HEK293 (cell line): ENCODE results near the gene JPH2.

Source experiments
- CTCF ChIA-PET: fragments of 350-600 bp; formaldehyde crosslinking; extraction: SDS; loops from one replicate; lab custom pipeline; 2021; ENCODE audit warnings: antibody characterized with exemption; lab: Yijun Ruan, JAX
- POLR2A ChIA-PET: fragments of 300-600 bp; formaldehyde crosslinking; extraction: SDS; loops from one replicate; lab custom pipeline; 2020; ENCODE audit warnings: antibody characterized with exemption, inconsistent platforms; lab: Yijun Ruan, JAX
- H3K27ac ChIP-seq: fragments of 200-500 bp; sonication (Bioruptor generic); 2 replicates; pipeline ENCODE4 v1.5.1; 2014; ENCODE audit warnings: low read depth, low read length, control low read depth, inconsistent platforms; ENCODE audit errors: extremely low read depth
- H3K36me3 ChIP-seq, 2 experiments: fragments of 200-500 bp in 1 of 2; sonication (Bioruptor generic) in 1 of 2; 1 replicate in 1 of 2; 2 replicates in 1 of 2; pipeline ENCODE4 v1.5.1; 2014 to 2017; ENCODE audit warnings: inconsistent platforms in 2 of 2, low read length in 2 of 2; ENCODE audit not compliant: control insufficient read depth in 2 of 2, insufficient read depth in 1 of 2
- H3K4me1 ChIP-seq: fragments of 200-500 bp; sonication (Bioruptor generic); 2 replicates; pipeline ENCODE4 v1.5.1; 2014; ENCODE audit warnings: mild to moderate bottlenecking, low read length, inconsistent platforms; ENCODE audit not compliant: control insufficient read depth, insufficient read depth
- H3K4me3 ChIP-seq: 2 replicates; pipeline ENCODE4 v1.5.1; 2011; ENCODE audit warnings: low read depth, mild to moderate bottlenecking, control low read depth, low read length, moderate library complexity
- H3K9me3 ChIP-seq: fragments of 200-500 bp; sonication (Bioruptor generic); 2 replicates; pipeline ENCODE4 v1.5.1; 2014; ENCODE audit warnings: low read depth, low read length, inconsistent platforms; ENCODE audit not compliant: control insufficient read depth, insufficient read depth
- BCL11B ChIP-seq: fragments of 450-650 bp; formaldehyde crosslinking; IDR thresholded peaks from 2 replicates; pipeline ENCODE4 v1.5.1; 2016; ENCODE audit warnings: low read depth, missing biosample characterization, missing genetic modification characterization
- SCRT2 ChIP-seq: fragments of 450-650 bp; formaldehyde crosslinking; IDR thresholded peaks from 2 replicates; pipeline ENCODE4 v1.5.1; 2016; ENCODE audit warnings: missing biosample characterization, missing genetic modification characterization
- ZFHX2 ChIP-seq: fragments of 450-650 bp; formaldehyde crosslinking; conservative IDR thresholded peaks from 2 replicates; pipeline ENCODE4 v1.5.1; 2016; ENCODE audit warnings: missing biosample characterization, missing genetic modification characterization
- ZNF121 ChIP-seq: fragments of 450-650 bp; formaldehyde crosslinking; IDR thresholded peaks from 2 replicates; pipeline ENCODE4 v1.5.1; 2016; ENCODE audit warnings: missing biosample characterization, missing genetic modification characterization
- ZNF133 ChIP-seq: fragments of 450-650 bp; formaldehyde crosslinking; IDR thresholded peaks from 2 replicates; pipeline ENCODE4 v1.5.1; 2016; ENCODE audit warnings: missing biosample characterization, missing genetic modification characterization
- ZNF16 ChIP-seq: fragments of 450-650 bp; formaldehyde crosslinking; IDR thresholded peaks from 2 replicates; pipeline ENCODE4 v1.5.1; 2016; ENCODE audit warnings: low read depth, missing biosample characterization, missing genetic modification characterization
- ZNF202 ChIP-seq: fragments of 450-650 bp; formaldehyde crosslinking; IDR thresholded peaks from 2 replicates; pipeline ENCODE4 v1.5.1; 2016; ENCODE audit warnings: missing biosample characterization, missing genetic modification characterization, borderline replicate concordance
- ZNF211 ChIP-seq: fragments of 450-650 bp; formaldehyde crosslinking; IDR thresholded peaks from 2 replicates; pipeline ENCODE4 v1.5.1; 2016; ENCODE audit warnings: low read depth, missing biosample characterization, missing genetic modification characterization
- ZNF416 ChIP-seq: fragments of 450-650 bp; formaldehyde crosslinking; IDR thresholded peaks from 2 replicates; pipeline ENCODE4 v1.5.1; 2016; ENCODE audit warnings: missing biosample characterization, missing genetic modification characterization
- ZNF777 ChIP-seq: fragments of 450-650 bp; formaldehyde crosslinking; IDR thresholded peaks from 2 replicates; pipeline ENCODE4 v1.5.1; 2017; ENCODE audit warnings: missing biosample characterization, missing genetic modification characterization, borderline replicate concordance
- ZNF837 ChIP-seq: fragments of 450-650 bp; formaldehyde crosslinking; IDR thresholded peaks from 2 replicates; pipeline ENCODE4 v1.5.1; 2016; ENCODE audit warnings: missing biosample characterization, missing genetic modification characterization
- ZSCAN23 ChIP-seq: fragments of 450-650 bp; formaldehyde crosslinking; IDR thresholded peaks from 2 replicates; pipeline ENCODE4 v1.5.1; 2016; ENCODE audit warnings: missing biosample characterization, missing genetic modification characterization
- ZSCAN30 ChIP-seq: fragments of 450-650 bp; IDR thresholded peaks from 2 replicates; pipeline ENCODE4 v1.5.1; 2018; ENCODE audit warnings: missing biosample characterization, mild to moderate bottlenecking, missing genetic modification characterization, moderate library complexity
- ZXDB ChIP-seq: fragments of 450-650 bp; formaldehyde crosslinking; IDR thresholded peaks from 2 replicates; pipeline ENCODE4 v1.5.1; 2016; ENCODE audit warnings: missing biosample characterization, missing genetic modification characterization
- TF ChIP-seq, protein P1 (sequence below): fragments of 450-650 bp; formaldehyde crosslinking; IDR thresholded peaks from 2 replicates; pipeline ENCODE4 v1.5.1; 2016; ENCODE audit warnings: missing biosample characterization, missing genetic modification characterization
- TF ChIP-seq, protein P2 (sequence below): fragments of 450-650 bp; IDR thresholded peaks from 2 replicates; pipeline ENCODE4 v1.5.1; 2018; ENCODE audit warnings: missing biosample characterization, missing genetic modification characterization
- TF ChIP-seq, protein P3 (sequence below): fragments of 450-650 bp; formaldehyde crosslinking; IDR thresholded peaks from 2 replicates; pipeline ENCODE4 v1.5.1; 2016; ENCODE audit warnings: missing biosample characterization, missing genetic modification characterization, borderline replicate concordance
- TF ChIP-seq, protein P4 (sequence below): fragments of 450-650 bp; formaldehyde crosslinking; IDR thresholded peaks from 2 replicates; pipeline ENCODE4 v1.5.1; 2017; ENCODE audit warnings: missing biosample characterization, missing genetic modification characterization

Gene JPH2

DNA sequence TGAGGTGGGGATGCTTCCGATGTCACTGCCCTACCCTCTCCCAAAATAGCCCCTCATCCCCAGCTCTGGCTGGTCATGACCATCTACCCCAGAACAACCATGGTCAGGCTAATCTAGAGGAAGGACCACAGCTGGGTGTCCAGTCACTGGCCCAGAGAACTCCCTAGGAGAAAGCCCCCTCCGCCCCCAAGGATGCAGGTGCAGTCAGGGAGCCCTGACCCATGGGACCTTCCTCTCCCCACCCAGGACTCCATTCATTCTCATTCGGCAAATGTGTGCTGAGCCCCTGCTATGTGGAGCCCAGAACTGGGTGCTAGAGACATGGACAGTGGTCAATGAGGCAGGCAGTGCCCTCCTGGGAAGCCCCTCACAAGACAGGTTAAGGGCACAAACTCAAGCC is 60.5 kb downstream of the JPH2 start:
- H3K27ac ChIP-seq: no peak overlapping the region
- H3K9me3 ChIP-seq: no peaks in the 10 kb centered on the region
- no peaks in the 10 kb centered on the region for H3K36me3 ChIP-seq
- no peaks in the 10 kb centered on the region for H3K4me1 ChIP-seq
- no peak for TF ChIP-seq ZSCAN30 (tag by site-specific recombination)
- TF ChIP-seq ZFHX2 (tag by site-specific recombination): no peak
- TF ChIP-seq ZNF777 (tag by site-specific recombination): no peak
- no peak for TF ChIP-seq ZNF416 (tag by site-specific recombination)
- TF ChIP-seq SCRT2 (tag by site-specific recombination): no peak
- TF ChIP-seq ZNF16 (tag by site-specific recombination): no peak
- TF ChIP-seq, protein P1, sequence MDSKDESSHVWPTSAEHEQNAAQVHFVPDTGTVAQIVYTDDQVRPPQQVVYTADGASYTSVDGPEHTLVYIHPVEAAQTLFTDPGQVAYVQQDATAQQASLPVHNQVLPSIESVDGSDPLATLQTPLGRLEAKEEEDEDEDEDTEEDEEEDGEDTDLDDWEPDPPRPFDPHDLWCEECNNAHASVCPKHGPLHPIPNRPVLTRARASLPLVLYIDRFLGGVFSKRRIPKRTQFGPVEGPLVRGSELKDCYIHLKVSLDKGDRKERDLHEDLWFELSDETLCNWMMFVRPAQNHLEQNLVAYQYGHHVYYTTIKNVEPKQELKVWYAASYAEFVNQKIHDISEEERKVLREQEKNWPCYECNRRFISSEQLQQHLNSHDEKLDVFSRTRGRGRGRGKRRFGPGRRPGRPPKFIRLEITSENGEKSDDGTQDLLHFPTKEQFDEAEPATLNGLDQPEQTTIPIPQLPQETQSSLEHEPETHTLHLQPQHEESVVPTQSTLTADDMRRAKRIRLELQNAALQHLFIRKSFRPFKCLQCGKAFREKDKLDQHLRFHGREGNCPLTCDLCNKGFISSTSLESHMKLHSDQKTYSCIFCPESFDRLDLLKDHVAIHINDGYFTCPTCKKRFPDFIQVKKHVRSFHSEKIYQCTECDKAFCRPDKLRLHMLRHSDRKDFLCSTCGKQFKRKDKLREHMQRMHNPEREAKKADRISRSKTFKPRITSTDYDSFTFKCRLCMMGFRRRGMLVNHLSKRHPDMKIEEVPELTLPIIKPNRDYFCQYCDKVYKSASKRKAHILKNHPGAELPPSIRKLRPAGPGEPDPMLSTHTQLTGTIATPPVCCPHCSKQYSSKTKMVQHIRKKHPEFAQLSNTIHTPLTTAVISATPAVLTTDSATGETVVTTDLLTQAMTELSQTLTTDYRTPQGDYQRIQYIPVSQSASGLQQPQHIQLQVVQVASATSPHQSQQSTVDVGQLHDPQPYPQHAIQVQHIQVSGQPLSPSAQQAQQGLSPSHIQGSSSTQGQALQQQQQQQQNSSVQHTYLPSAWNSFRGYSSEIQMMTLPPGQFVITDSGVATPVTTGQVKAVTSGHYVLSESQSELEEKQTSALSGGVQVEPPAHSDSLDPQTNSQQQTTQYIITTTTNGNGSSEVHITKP (tag by site-specific recombination): no peak
- TF ChIP-seq, protein P2, sequence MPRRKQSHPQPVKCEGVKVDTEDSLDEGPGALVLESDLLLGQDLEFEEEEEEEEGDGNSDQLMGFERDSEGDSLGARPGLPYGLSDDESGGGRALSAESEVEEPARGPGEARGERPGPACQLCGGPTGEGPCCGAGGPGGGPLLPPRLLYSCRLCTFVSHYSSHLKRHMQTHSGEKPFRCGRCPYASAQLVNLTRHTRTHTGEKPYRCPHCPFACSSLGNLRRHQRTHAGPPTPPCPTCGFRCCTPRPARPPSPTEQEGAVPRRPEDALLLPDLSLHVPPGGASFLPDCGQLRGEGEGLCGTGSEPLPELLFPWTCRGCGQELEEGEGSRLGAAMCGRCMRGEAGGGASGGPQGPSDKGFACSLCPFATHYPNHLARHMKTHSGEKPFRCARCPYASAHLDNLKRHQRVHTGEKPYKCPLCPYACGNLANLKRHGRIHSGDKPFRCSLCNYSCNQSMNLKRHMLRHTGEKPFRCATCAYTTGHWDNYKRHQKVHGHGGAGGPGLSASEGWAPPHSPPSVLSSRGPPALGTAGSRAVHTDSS (tag by site-specific recombination): no peak
- no peak for TF ChIP-seq ZNF202
- no peak for TF ChIP-seq ZNF837
- TF ChIP-seq, protein P3, sequence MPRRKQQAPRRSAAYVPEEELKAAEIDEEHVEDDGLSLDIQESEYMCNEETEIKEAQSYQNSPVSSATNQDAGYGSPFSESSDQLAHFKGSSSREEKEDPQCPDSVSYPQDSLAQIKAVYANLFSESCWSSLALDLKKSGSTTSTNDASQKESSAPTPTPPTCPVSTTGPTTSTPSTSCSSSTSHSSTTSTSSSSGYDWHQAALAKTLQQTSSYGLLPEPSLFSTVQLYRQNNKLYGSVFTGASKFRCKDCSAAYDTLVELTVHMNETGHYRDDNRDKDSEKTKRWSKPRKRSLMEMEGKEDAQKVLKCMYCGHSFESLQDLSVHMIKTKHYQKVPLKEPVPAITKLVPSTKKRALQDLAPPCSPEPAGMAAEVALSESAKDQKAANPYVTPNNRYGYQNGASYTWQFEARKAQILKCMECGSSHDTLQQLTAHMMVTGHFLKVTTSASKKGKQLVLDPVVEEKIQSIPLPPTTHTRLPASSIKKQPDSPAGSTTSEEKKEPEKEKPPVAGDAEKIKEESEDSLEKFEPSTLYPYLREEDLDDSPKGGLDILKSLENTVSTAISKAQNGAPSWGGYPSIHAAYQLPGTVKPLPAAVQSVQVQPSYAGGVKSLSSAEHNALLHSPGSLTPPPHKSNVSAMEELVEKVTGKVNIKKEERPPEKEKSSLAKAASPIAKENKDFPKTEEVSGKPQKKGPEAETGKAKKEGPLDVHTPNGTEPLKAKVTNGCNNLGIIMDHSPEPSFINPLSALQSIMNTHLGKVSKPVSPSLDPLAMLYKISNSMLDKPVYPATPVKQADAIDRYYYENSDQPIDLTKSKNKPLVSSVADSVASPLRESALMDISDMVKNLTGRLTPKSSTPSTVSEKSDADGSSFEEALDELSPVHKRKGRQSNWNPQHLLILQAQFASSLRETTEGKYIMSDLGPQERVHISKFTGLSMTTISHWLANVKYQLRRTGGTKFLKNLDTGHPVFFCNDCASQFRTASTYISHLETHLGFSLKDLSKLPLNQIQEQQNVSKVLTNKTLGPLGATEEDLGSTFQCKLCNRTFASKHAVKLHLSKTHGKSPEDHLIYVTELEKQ (tag by site-specific recombination): no peak
- no peak for TF ChIP-seq ZNF211 (tag by site-specific recombination)
- no peak for TF ChIP-seq BCL11B (tag by site-specific recombination)
- CTCF ChIA-PET: interaction anchor here (1.0 kb wide), 2 partner anchors 10 to 63 kb away, joined by 3 to 4 read pairs; no protein-coding TSS in a partner anchor
- POLR2A ChIA-PET: no interaction called here
- no peak overlapping the region for H3K4me3 ChIP-seq

DNA sequence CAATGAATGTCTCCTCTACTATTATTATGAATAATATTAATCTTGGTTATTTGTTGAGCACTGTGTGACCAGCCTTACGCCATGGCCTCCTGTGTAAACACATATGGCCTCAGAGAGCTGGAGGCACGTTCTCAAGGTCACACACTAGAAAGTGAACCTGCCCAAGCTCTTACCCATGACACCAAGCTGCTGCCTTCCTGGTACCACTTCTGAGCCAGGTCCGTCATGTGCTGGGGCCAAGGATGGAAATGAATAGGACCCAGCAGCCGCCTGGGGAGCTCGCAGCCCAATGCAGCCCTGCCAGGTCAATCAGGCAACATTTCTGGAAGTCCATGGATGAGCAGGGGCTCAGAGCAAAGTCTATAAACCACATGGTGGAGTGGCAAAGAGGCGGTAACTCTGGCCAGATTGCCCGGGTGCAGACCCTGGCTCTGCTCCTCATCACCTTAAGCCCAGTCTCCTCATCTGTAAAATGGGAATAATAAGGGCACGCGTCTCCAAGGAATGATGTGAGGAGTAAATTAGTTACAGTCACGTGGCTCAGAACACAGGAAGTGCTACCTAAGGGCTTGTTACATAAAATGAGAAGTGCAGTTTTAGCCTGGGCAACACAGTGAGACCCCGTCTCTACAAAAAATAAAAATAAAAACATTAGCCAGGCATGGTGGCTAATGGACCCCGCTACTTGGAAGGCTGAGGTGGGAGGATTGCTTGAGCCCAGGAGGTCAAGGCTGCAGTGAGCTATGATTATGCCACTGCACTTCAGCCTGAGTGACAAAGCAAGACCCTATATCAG is 61.5 kb downstream of the JPH2 start:
- TF ChIP-seq ZNF133 (tag by site-specific recombination) (no peak), ZXDB (no peak), ZNF121 (tag by site-specific recombination) (peak; percentile 52; the same call in 1 of the 2 replicates), ZSCAN23 (no peak)
- TF ChIP-seq, protein P4, sequence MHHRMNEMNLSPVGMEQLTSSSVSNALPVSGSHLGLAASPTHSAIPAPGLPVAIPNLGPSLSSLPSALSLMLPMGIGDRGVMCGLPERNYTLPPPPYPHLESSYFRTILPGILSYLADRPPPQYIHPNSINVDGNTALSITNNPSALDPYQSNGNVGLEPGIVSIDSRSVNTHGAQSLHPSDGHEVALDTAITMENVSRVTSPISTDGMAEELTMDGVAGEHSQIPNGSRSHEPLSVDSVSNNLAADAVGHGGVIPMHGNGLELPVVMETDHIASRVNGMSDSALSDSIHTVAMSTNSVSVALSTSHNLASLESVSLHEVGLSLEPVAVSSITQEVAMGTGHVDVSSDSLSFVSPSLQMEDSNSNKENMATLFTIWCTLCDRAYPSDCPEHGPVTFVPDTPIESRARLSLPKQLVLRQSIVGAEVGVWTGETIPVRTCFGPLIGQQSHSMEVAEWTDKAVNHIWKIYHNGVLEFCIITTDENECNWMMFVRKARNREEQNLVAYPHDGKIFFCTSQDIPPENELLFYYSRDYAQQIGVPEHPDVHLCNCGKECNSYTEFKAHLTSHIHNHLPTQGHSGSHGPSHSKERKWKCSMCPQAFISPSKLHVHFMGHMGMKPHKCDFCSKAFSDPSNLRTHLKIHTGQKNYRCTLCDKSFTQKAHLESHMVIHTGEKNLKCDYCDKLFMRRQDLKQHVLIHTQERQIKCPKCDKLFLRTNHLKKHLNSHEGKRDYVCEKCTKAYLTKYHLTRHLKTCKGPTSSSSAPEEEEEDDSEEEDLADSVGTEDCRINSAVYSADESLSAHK (tag by site-specific recombination): no peak
- no peak overlapping the region for H3K27ac ChIP-seq
- CTCF ChIA-PET: interaction anchor here (0.6 to 1.1 kb wide), 4 partner anchors 9 to 71 kb away, joined by 3 to 4 read pairs (median 4); no protein-coding TSS in a partner anchor
- H3K4me1 ChIP-seq: no peaks in the 10 kb centered on the region
- no peaks in the 10 kb centered on the region for H3K9me3 ChIP-seq
- POLR2A ChIA-PET: no interaction called here
- H3K4me3 ChIP-seq: no peak overlapping the region
- H3K36me3 ChIP-seq: no peaks in the 10 kb centered on the region
